Small intestine (tissue), 7 donors: Measurements from ENCODE around the gene HARBI1. TPM values are rescaled to one million over a fixed set of nuclear protein-coding genes. Genes with fewer than 3 reads are reported as not detected.

Source experiments
- DNase-seq, 2 donors: peaks; one replicate each; pipeline versions ENCODE4 v3.0.0 to v3.0.0-alpha.2; 2013
- FAIRE-seq: peaks from 2 replicates; lab custom pipeline; 2012; peaks lifted over from hg19 to GRCh38; lab: Jason Lieb, UNC
- H3K27ac ChIP-seq, 3 donors: one replicate each; pipeline ENCODE4 v1.5.1; 2013; ENCODE audit warnings: low read length in 2 of 3, mild to moderate bottlenecking in 2 of 3, control low read depth in 1 of 3, inconsistent platforms in 1 of 3, low read depth in 1 of 3, moderate library complexity in 1 of 3
- H3K27me3 ChIP-seq, 3 donors: one replicate each; pipeline ENCODE4 v1.6.1; 2013; ENCODE audit warnings: low read length in 3 of 3, inconsistent platforms in 1 of 3; ENCODE audit not compliant: control insufficient read depth in 3 of 3, insufficient read depth in 3 of 3
- H3K36me3 ChIP-seq, 3 donors: one replicate each; pipeline ENCODE4 v1.6.1; 2013; ENCODE audit warnings: low read length in 3 of 3, inconsistent platforms in 1 of 3, low read depth in 1 of 3, mild to moderate bottlenecking in 1 of 3, moderate library complexity in 1 of 3; ENCODE audit not compliant: control insufficient read depth in 3 of 3, insufficient read depth in 2 of 3
- H3K4me1 ChIP-seq, 3 donors: one replicate each; pipeline ENCODE4 v1.6.1; 2013; ENCODE audit warnings: low read length in 2 of 3, inconsistent platforms in 1 of 3, low read depth in 1 of 3, mild to moderate bottlenecking in 1 of 3, moderate library complexity in 1 of 3; ENCODE audit not compliant: control insufficient read depth in 3 of 3, insufficient read depth in 2 of 3
- H3K4me3 ChIP-seq, 3 donors: one replicate each; pipeline ENCODE4 v1.5.1; 2013; ENCODE audit warnings: low read length in 3 of 3, control low read depth in 1 of 3, inconsistent platforms in 1 of 3, low read depth in 1 of 3, mild to moderate bottlenecking in 1 of 3, moderate library complexity in 1 of 3
- H3K9me3 ChIP-seq, 2 donors: one replicate each; pipeline ENCODE4 v1.6.1; 2013; ENCODE audit warnings: low read depth in 1 of 2, low read length in 1 of 2; ENCODE audit not compliant: control insufficient read depth in 2 of 2, insufficient read depth in 1 of 2
- WGBS, 3 donors: extraction: QIAGEN DNeasy Blood & Tissue Kit; methylation state at CpG; one replicate each; pipeline ENCODE4 v1.1.7; 2013; 5-methylcytosine and 5-hydroxymethylcytosine counted together
- polyA plus RNA-seq, 4 donors: library from polyadenylated mRNA; stranded (reverse) in 3 of 4; unstranded in 1 of 4; fragments of 200-250 nt in 3 of 4; fragments of 120-200 nt in 1 of 4; gene quantifications; one replicate each; pipeline versions ENCODE4 v1.2.1 to v1.2.3, GENCODE V29; 2013
- donor health status: healthy with polysubstance abuse.
- donor health status: control.
- donor health status: control.
- donor health status: Bipolar disorder and iron deficiency.
- donor health status: healthy.

The HARBI1 gene
- polyA plus RNA-seq, 4 donors = 3.0 to 4.8 (median 3.3) TPM

- peaks cover 0 to 5% of the 10 kb centered on the region in 2 donors for H3K9me3 ChIP-seq
- H3K4me3 ChIP-seq = no peak overlapping the region
- no peaks in the 10 kb centered on the region for H3K27me3 ChIP-seq
- FAIRE-seq = no peak
- H3K4me1 ChIP-seq = peaks cover 0 to 4% (median 3%) of the 10 kb centered on the region in 3 donors
- WGBS, 3 donors = 70 to 87% (median 83%) methylated on average over 1 of the region's 1 CpG
- no peak for DNase-seq
- H3K36me3 ChIP-seq = peaks cover 0 to 6% (median 0%) of the 10 kb centered on the region in 3 donors
- H3K27ac ChIP-seq = no peak overlapping the region
Measured at GRCh38 chr11:46564459-46564858, 52.6 kb downstream of the HARBI1 start.

- Histone ChIP-seq H3K4me1 (peaks cover 3 to 7% (median 4%) of the 10 kb centered on the region in 3 donors), H3K36me3 (peaks cover 0 to 3% (median 0%) of the 10 kb centered on the region in 3 donors), H3K9me3 (peaks cover 0 to 1% of the 10 kb centered on the region in 2 donors), H3K4me3 (no peak overlapping the region), H3K27me3 (no peaks in the 10 kb centered on the region), H3K27ac (no peak overlapping the region)
- FAIRE-seq (no peak), DNase-seq (no peak)
- WGBS, 3 donors = 91 to 97% (median 95%) methylated on average over 5 of the region's 5 CpGs
Measured at GRCh38 chr11:46562527-46562926, 54.5 kb downstream of the HARBI1 start.

GRCh38 chr11:46560300-46560991 lies 56.6 kb downstream of the HARBI1 start:
- Histone ChIP-seq H3K36me3 (peaks cover 0 to 4% (median 0%) of the 10 kb centered on the region in 3 donors), H3K27me3 (no peaks in the 10 kb centered on the region), H3K4me1 (peaks cover 3 to 15% (median 11%) of the 10 kb centered on the region in 3 donors), H3K27ac (peak overlapping the region; percentile 43 to 85 (median 77)), H3K9me3 (no peaks in the 10 kb centered on the region), H3K4me3 (peak overlapping the region in 2 of 3 donors; percentile 0 to 43)
- no peak for FAIRE-seq
- WGBS, 3 donors = 2 to 5% (median 2%) methylated on average over 6 of the region's 6 CpGs
- DNase-seq = peak; percentile 78 to 79

GRCh38 chr11:46559815-46560214 lies 57.2 kb downstream of the HARBI1 start:
- Histone ChIP-seq H3K9me3 (no peaks in the 10 kb centered on the region), H3K4me1 (peaks cover 4 to 21% (median 18%) of the 10 kb centered on the region in 3 donors), H3K27me3 (no peaks in the 10 kb centered on the region), H3K27ac (peak overlapping the region in 2 of 3 donors; percentile 43 to 77), H3K4me3 (no peak overlapping the region), H3K36me3 (peaks cover 0 to 4% (median 0%) of the 10 kb centered on the region in 3 donors)
- DNase-seq (peak in 1 of 2 donors; percentile 12), FAIRE-seq (no peak)
- WGBS, 3 donors = 6 to 46% (median 14%) methylated on average over 1 of the region's 1 CpG

GRCh38 chr11:46557684-46558151 lies 59.3 kb downstream of the HARBI1 start:
- WGBS, 3 donors = 54 to 73% (median 67%) methylated on average over 7 of the region's 7 CpGs
- Histone ChIP-seq H3K9me3 (no peaks in the 10 kb centered on the region), H3K36me3 (peaks cover 0 to 4% (median 0%) of the 10 kb centered on the region in 3 donors), H3K27me3 (no peaks in the 10 kb centered on the region), H3K27ac (no peak overlapping the region), H3K4me1 (peaks cover 6 to 36% (median 28%) of the 10 kb centered on the region in 3 donors), H3K4me3 (no peak overlapping the region)
- FAIRE-seq (no peak), DNase-seq (no peak)

- H3K36me3 ChIP-seq = peaks cover 0 to 4% (median 0%) of the 10 kb centered on the region in 3 donors
- 24 to 35% (median 27%) methylated on average over 2 of the region's 2 CpGs for WGBS, 3 donors
- no peak overlapping the region for H3K4me3 ChIP-seq
- DNase-seq (peak in 1 of 2 donors; percentile 14), FAIRE-seq (no peak)
- H3K27me3 ChIP-seq = no peaks in the 10 kb centered on the region
- H3K4me1 ChIP-seq = peaks cover 4 to 36% (median 24%) of the 10 kb centered on the region in 3 donors
- no peaks in the 10 kb centered on the region for H3K9me3 ChIP-seq
- H3K27ac ChIP-seq = peak overlapping the region in 2 of 3 donors; percentile 24 to 81
Measured at GRCh38 chr11:46555267-46556054, 61.6 kb downstream of the HARBI1 start.

GRCh38 chr11:46554213-46555147 lies 62.5 kb downstream of the HARBI1 start:
- H3K4me1 ChIP-seq = peaks cover 4 to 36% (median 24%) of the 10 kb centered on the region in 3 donors
- 18 to 53% (median 40%) methylated on average over 5 of the region's 5 CpGs for WGBS, 3 donors
- H3K27ac ChIP-seq = peak overlapping the region; percentile 56 to 88 (median 81)
- H3K4me3 ChIP-seq = no peak overlapping the region
- FAIRE-seq (no peak), DNase-seq (peak; percentile 93)
- peaks cover 0 to 4% (median 0%) of the 10 kb centered on the region in 3 donors for H3K36me3 ChIP-seq
- H3K9me3 ChIP-seq = no peaks in the 10 kb centered on the region
- no peaks in the 10 kb centered on the region for H3K27me3 ChIP-seq
